GM21786 (cell line): ENCODE results near the gene ARHGEF4.

Experiments
- ATAC-seq: cut with Tn5 transposase; IDR thresholded peaks from one replicate; pipeline ENCODE4 v1.9.1; 2021; ENCODE audit not compliant: unreplicated experiment

The ARHGEF4 gene

GRCh38 chr2:131034122-131035051, 197.7 kb downstream of the ARHGEF4 start:
- ATAC-seq: no peak

GRCh38 chr2:131035112-131035825, 198.6 kb downstream of the ARHGEF4 start:
- no peak for ATAC-seq

GRCh38 chr2:131035826-131036231, 199.1 kb downstream of the ARHGEF4 start:
- no peak for ATAC-seq

GRCh38 chr2:131036269-131036668, 199.6 kb downstream of the ARHGEF4 start:
- ATAC-seq: no peak

GRCh38 chr2:131036696-131037397, 200.1 kb downstream of the ARHGEF4 start:
- no peak for ATAC-seq

GRCh38 chr2:131037398-131038257, 200.9 kb downstream of the ARHGEF4 start:
- no peak for ATAC-seq

GRCh38 chr2:131038258-131039100, 201.8 kb downstream of the ARHGEF4 start:
- no peak for ATAC-seq

- no peak for ATAC-seq
These were observed 202.4 kb downstream of the ARHGEF4 start for GRCh38 chr2:131039101-131039440.

GRCh38 chr2:131039535-131039907, 202.8 kb downstream of the ARHGEF4 start:
- no peak for ATAC-seq

- ATAC-seq: no peak
These were observed 203.4 kb downstream of the ARHGEF4 start for GRCh38 chr2:131039908-131040660.

- no peak for ATAC-seq
These were observed 204.1 kb downstream of the ARHGEF4 start for GRCh38 chr2:131040661-131041401.

GRCh38 chr2:131041402-131042147, 204.9 kb downstream of the ARHGEF4 start:
- ATAC-seq: no peak

GRCh38 chr2:131042148-131042775, 205.5 kb downstream of the ARHGEF4 start:
- no peak for ATAC-seq

- no peak for ATAC-seq
These were observed 206.7 kb downstream of the ARHGEF4 start for GRCh38 chr2:131043199-131044074.

GRCh38 chr2:131044075-131044756, 207.5 kb downstream of the ARHGEF4 start:
- no peak for ATAC-seq

GRCh38 chr2:131044757-131045150, 208.0 kb downstream of the ARHGEF4 start:
- no peak for ATAC-seq
